Right atrium auricular region (tissue), 2 donors: ENCODE measurements around the gene KCNC4. TPM values are rescaled to one million over a fixed set of nuclear protein-coding genes. Genes with fewer than 3 reads are reported as not detected.

ENCODE experiments used
- DNase-seq: peaks from one replicate; pipeline ENCODE4 v3.0.0-alpha.2; 2019; ENCODE audit warnings: low spot score
- H3K27ac ChIP-seq, 2 donors: fragments of 200-600 bp; sonication (generic); 1 replicate in 1 of 2; 2 replicates in 1 of 2; pipeline ENCODE4 v1.5.1; 2016 to 2019
- H3K27me3 ChIP-seq, 2 donors: fragments of 200-600 bp; sonication (generic); one replicate each; pipeline versions ENCODE4 v1.5.1 to v1.6.0; 2017 to 2019
- H3K36me3 ChIP-seq: fragments of 200-600 bp; sonication (generic); one replicate; pipeline ENCODE4 v1.5.1; 2016
- H3K4me1 ChIP-seq, 2 donors: fragments of 200-600 bp; sonication (generic); one replicate each; pipeline versions ENCODE4 v1.5.1 to v1.6.0; 2017 to 2019
- H3K4me3 ChIP-seq, 2 donors: fragments of 200-600 bp; sonication (generic); 1 replicate in 1 of 2; 2 replicates in 1 of 2; pipeline ENCODE4 v1.5.1; 2017 to 2019; ENCODE audit warnings: mild to moderate bottlenecking in 1 of 2, moderate library complexity in 1 of 2
- H3K9me3 ChIP-seq, 2 donors: fragments of 200-600 bp; sonication (generic); one replicate each; pipeline ENCODE4 v1.5.1; 2019
- total RNA-seq, 2 donors: library from RNA; depleted of rRNA; stranded (reverse); fragments of >200 nt; gene quantifications; one replicate each; pipeline ENCODE4 v1.1.0, GENCODE V29; 2016
- TF ChIP-seq, protein P1 (sequence below), 2 donors: fragments of 200-600 bp; sonication (generic); IDR thresholded peaks; one replicate each; pipeline ENCODE4 v1.5.1; 2019; ENCODE audit warnings: antibody characterized with exemption in 2 of 2

The KCNC4 gene
- total RNA-seq, 2 donors from 2014 or later: 4.2 to 9.1 TPM

DNA sequence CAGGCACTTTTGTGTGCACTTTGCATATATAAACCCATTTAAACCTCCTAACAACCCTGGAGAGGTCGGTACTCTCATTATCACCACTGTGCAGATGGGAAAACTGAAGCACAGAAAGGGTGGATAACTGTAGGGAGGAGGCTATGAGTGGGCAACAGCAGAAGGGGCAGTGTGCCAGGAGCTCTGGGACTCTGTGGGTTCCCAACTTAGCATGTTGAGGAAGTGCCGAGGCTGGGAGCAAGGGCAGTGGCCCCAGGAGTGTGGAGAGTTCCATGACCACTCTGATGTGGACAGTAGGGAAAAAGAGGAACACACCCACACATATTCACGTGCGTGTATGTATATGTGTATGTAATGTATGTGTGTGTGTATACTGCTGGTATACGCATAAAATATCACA, 25.7 kb upstream of the KCNC4 start:
- Histone ChIP-seq H3K4me1 (peaks cover 0 to 29% of the 10 kb centered on the region in 2 donors), H3K27me3 (no peaks in the 10 kb centered on the region), H3K4me3 (no peak overlapping the region), H3K9me3 (no peaks in the 10 kb centered on the region), H3K27ac (no peak overlapping the region), H3K36me3 (no peaks in the 10 kb centered on the region)
- TF ChIP-seq, protein P1, sequence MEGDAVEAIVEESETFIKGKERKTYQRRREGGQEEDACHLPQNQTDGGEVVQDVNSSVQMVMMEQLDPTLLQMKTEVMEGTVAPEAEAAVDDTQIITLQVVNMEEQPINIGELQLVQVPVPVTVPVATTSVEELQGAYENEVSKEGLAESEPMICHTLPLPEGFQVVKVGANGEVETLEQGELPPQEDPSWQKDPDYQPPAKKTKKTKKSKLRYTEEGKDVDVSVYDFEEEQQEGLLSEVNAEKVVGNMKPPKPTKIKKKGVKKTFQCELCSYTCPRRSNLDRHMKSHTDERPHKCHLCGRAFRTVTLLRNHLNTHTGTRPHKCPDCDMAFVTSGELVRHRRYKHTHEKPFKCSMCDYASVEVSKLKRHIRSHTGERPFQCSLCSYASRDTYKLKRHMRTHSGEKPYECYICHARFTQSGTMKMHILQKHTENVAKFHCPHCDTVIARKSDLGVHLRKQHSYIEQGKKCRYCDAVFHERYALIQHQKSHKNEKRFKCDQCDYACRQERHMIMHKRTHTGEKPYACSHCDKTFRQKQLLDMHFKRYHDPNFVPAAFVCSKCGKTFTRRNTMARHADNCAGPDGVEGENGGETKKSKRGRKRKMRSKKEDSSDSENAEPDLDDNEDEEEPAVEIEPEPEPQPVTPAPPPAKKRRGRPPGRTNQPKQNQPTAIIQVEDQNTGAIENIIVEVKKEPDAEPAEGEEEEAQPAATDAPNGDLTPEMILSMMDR (IDR thresholded peaks at IDR 0.05): no peak
- no peak for DNase-seq

DNA sequence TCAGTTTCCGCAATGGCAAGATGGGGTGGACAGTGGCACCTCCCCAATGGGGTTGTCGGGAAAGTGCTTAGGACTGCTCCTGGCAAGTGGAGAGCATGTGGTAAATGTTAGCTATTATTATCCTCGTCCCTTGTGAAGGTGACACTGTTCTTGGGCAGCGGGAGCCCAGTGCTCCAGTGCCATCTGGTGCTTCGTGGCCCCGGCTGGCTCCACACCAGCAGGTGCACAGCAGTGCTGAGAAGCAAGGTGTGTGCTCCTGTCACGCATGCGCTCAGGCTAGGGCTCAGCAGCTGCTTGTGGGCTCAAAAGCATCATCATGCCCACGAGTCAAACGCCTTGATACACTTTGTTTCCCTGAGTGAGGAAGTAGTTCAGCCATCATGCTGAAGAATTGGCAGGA, 24.9 kb upstream of the KCNC4 start:
- Histone ChIP-seq H3K9me3 (no peaks in the 10 kb centered on the region), H3K4me3 (no peak overlapping the region), H3K36me3 (no peaks in the 10 kb centered on the region), H3K4me1 (peaks cover 0 to 29% of the 10 kb centered on the region in 2 donors), H3K27ac (no peak overlapping the region), H3K27me3 (no peaks in the 10 kb centered on the region)
- TF ChIP-seq, protein P1 (IDR thresholded peaks at IDR 0.05): peak in 1 of 2 donors; percentile 44
- DNase-seq: no peak

DNA sequence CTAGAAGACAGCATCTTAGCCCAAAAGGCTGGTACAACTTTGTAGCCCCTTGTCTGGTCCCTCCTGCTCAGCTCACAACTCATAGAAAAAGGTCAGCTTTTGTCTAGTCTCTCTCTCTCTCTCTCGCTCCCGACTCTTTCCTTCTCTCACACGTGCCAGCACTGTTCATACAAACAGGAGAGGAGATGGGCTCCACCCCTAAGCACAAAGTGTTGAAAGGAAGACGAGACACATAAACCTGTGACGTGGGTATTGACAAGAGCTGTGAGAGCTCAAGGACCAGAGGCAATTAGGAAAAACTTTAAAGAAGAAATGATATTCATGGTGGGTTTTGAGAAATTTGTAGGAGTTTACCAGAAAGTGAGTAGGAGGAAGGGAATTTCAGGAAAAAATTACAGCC, 23.6 kb upstream of the KCNC4 start:
- Histone ChIP-seq H3K9me3 (no peaks in the 10 kb centered on the region), H3K27me3 (no peaks in the 10 kb centered on the region), H3K4me3 (no peak overlapping the region), H3K36me3 (no peaks in the 10 kb centered on the region), H3K27ac (peak overlapping the region; percentile 77 to 79), H3K4me1 (peaks cover 0 to 29% of the 10 kb centered on the region in 2 donors)
- TF ChIP-seq, protein P1 (IDR thresholded peaks at IDR 0.05): no peak
- no peak for DNase-seq

DNA sequence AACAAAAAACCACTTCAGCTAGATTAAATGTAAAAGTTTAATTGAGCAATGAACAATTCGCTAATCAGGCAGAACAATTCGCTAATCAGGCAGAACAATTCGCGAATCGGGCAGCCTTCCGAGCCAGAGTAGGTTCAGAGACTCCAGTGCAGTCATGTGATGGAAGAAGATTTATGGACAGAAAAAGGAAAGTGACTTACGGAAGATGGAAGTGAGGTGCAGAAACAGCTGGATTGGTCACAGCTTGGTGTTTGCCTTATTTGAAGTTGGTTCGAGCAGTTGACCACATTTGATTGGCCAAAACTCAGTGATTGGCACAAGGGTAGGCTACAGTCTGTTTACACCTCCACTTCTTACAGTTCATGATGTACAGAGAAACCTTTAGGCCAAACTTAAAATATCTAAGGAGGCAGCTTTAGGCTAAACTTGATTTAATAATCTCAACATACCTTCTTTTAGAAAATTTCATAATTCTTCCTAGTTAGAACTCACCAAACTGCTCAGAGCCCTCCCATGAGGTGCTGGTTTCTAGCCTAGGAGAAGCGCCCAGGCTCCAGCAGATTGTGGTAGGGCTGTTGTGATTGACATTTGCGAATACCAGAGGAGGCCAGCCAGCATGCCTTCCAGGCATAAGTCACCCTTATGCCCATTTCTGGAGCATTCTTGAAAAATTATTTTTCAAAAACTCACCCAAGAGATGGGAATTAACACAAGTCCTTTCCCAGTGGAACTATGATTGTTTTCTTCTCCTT, 22.8 kb upstream of the KCNC4 start:
- peaks cover 0 to 29% of the 10 kb centered on the region in 2 donors for H3K4me1 ChIP-seq
- no peaks in the 10 kb centered on the region for H3K9me3 ChIP-seq
- no peaks in the 10 kb centered on the region for H3K36me3 ChIP-seq
- H3K27me3 ChIP-seq: no peaks in the 10 kb centered on the region
- no peak for DNase-seq
- H3K27ac ChIP-seq: peak overlapping the region; percentile 77 to 79
- no peak overlapping the region for H3K4me3 ChIP-seq
- TF ChIP-seq, protein P1 (IDR thresholded peaks at IDR 0.05): no peak

DNA sequence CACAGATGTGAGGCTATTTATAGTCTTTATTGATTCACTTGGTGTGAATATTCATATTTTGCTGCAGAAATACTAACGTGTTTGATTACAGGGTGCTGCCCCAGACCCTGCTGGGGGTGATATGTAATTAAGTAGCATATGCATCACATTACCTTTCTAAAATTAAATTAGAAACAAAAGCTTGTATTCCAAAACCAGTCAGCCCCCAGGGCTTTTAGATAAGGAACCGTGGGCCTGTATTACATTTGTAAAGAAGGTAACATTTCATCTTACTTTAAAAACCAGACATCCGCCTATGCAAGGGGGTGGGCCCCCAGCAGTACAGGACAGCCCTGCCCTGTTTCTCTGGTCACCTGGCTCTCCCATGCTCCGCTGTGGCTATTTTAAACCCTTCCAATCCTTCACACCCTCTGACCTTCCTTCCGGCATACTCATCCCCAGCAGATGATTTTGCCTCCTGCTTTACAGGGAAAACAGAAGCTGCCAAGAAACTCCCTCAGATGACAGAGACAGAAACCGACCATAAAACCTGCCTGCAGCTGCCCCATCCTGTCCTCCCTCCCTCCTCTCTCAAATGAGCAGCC, 22.0 kb upstream of the KCNC4 start:
- Histone ChIP-seq H3K4me3 (no peak overlapping the region), H3K27me3 (no peaks in the 10 kb centered on the region), H3K36me3 (no peaks in the 10 kb centered on the region), H3K9me3 (no peaks in the 10 kb centered on the region), H3K4me1 (peaks cover 0 to 29% of the 10 kb centered on the region in 2 donors), H3K27ac (peak overlapping the region; percentile 77 to 79)
- TF ChIP-seq, protein P1 (IDR thresholded peaks at IDR 0.05): no peak
- no peak for DNase-seq
